Bronchial epithelial cell (primary cell): ENCODE data around the gene KCNA2. TPM values are rescaled to one million over a fixed set of nuclear protein-coding genes. Genes with fewer than 3 reads are reported as not detected.

Experiments used
- DNase-seq: peaks from one replicate; pipeline ENCODE4 v3.0.0-alpha.2; 2010; ENCODE audit warnings: low read depth
- FAIRE-seq: peaks from 2 replicates; lab custom pipeline; 2011; peaks lifted over from hg19 to GRCh38; lab: Jason Lieb, UNC
- H3K27me3 ChIP-seq: 2 replicates; pipeline ENCODE4 v1.5.1; 2011; ENCODE audit warnings: low read length; ENCODE audit not compliant: control insufficient read depth, insufficient read depth
- H3K36me3 ChIP-seq: 2 replicates; pipeline ENCODE4 v1.5.1; 2011; ENCODE audit warnings: low read length; ENCODE audit not compliant: control insufficient read depth, insufficient read depth
- H3K4me3 ChIP-seq: 2 replicates; pipeline ENCODE4 v1.5.1; 2011; ENCODE audit warnings: mild to moderate bottlenecking, low read depth, low read length, control low read depth
- total RNA-seq: library from RNA; depleted of rRNA; stranded (reverse); fragments of >200 nt; gene quantifications from 2 replicates; pipeline ENCODE4 v1.2.1, GENCODE V29; 2014
- TF ChIP-seq, protein P1 (sequence below): IDR thresholded peaks from 2 replicates; pipeline ENCODE4 v1.5.1; 2011; ENCODE audit warnings: mild to moderate bottlenecking, moderate library complexity, low read length, control low read depth, inconsistent platforms; ENCODE audit not compliant: insufficient read depth, severe bottlenecking

KCNA2 gene
- total RNA-seq, 1 donor from 2014 or later = not detected

DNA sequence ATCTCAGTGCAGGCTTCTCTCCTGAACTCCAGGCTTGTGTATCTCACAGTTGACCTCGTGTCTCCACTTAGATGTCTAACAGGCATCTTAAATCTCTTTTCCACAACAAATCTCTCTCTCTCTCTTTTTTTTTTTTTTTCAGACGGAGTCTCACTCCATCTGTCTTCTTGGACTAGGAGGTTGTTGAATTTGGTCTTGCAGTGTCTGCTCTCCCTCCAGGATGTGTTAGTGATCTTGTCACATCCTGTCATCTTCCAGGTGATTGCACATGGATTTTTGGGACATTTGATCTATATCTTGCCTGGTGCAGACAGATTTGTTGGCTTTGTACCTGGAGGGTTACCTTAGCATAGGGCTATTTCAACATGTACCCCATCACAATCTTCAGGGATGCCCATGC is 60.7 kb downstream of the KCNA2 start:
- Histone ChIP-seq H3K4me3 (no peak overlapping the region), H3K27me3 (no peaks in the 10 kb centered on the region), H3K36me3 (no peaks in the 10 kb centered on the region)
- FAIRE-seq = no peak
- TF ChIP-seq, protein P1, sequence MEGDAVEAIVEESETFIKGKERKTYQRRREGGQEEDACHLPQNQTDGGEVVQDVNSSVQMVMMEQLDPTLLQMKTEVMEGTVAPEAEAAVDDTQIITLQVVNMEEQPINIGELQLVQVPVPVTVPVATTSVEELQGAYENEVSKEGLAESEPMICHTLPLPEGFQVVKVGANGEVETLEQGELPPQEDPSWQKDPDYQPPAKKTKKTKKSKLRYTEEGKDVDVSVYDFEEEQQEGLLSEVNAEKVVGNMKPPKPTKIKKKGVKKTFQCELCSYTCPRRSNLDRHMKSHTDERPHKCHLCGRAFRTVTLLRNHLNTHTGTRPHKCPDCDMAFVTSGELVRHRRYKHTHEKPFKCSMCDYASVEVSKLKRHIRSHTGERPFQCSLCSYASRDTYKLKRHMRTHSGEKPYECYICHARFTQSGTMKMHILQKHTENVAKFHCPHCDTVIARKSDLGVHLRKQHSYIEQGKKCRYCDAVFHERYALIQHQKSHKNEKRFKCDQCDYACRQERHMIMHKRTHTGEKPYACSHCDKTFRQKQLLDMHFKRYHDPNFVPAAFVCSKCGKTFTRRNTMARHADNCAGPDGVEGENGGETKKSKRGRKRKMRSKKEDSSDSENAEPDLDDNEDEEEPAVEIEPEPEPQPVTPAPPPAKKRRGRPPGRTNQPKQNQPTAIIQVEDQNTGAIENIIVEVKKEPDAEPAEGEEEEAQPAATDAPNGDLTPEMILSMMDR = no peak
- no peak for DNase-seq

DNA sequence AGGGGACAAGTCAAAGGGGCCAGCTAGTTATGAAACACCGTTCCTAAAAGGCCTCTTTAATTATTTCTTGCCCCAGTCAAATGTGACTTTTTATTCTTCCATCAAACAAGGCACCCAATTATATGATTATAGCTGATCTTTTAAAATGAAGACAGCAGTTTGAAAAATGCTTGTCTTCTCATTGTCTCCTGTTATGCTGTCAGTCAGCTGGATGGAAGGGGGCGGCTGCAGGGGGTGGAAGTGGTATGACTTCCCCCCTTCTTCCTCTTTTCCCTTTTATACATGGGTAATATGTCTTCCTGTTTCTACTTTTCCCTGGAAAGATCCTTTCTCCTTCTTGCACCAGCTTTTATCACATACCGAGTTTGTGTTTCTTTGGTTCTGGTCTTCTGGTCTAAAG is 61.4 kb downstream of the KCNA2 start:
- DNase-seq (no peak), FAIRE-seq (no peak)
- no peak overlapping the region for H3K4me3 ChIP-seq
- H3K36me3 ChIP-seq = no peaks in the 10 kb centered on the region
- no peaks in the 10 kb centered on the region for H3K27me3 ChIP-seq
- TF ChIP-seq, protein P1 = no peak

Other genes with a start within 250 kb of the KCNA2 start
- gene SLC16A4, start 215.3 kb downstream of the KCNA2 start, total RNA-seq = 34.2 and 101 TPM in 2 replicates
- gene LAMTOR5, start 198.7 kb downstream of the KCNA2 start, total RNA-seq = 29.5 and 73.7 TPM in 2 replicates
- not detected in 2 replicates for gene PROK1, start 155.2 kb downstream of the KCNA2 start, total RNA-seq
- gene KCNA10, start 87.2 kb downstream of the KCNA2 start, total RNA-seq = not detected in 2 replicates
- gene KCNA3, start 68.6 kb upstream of the KCNA2 start, total RNA-seq = not detected in 2 replicates